NCI-H2107 (cell line): ENCODE results near the gene WDFY1.
"Not testable (repeated sequence)": the region's sequence is repeated elsewhere in the genome, so short reads cannot be mapped to it uniquely, and the experiment has no call there.

Experiments used
- DNase-seq: peaks from one replicate; lab custom pipeline; 2025; lab: John Stamatoyannopoulos, UW

Gene WDFY1

GRCh38 chr2:223896833-223897311 is 48.3 kb downstream of the WDFY1 start:
- no peak for DNase-seq

- no peak for DNase-seq
Measured at GRCh38 chr2:223894968-223895367, 50.2 kb downstream of the WDFY1 start.

DNA sequence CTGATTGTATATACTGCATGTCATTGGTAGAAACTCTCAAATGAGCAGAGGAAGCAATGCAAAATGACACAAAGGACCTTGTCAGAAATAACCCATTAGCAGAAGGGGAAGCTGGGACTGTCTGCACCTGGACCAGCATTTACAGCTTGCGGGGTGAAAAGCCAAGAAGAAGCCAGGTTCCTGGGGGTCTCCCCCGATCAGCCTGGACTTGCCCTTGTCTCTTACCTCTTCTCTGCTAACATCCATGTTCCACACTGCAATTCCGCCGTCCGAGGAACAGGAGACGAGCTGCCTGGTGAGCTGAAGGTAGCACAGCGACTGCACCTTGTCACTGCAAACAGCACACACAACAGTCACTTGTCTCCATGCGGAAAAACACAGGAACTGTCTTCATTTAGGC is 51.1 kb downstream of the WDFY1 start:
- DNase-seq: no peak

DNA sequence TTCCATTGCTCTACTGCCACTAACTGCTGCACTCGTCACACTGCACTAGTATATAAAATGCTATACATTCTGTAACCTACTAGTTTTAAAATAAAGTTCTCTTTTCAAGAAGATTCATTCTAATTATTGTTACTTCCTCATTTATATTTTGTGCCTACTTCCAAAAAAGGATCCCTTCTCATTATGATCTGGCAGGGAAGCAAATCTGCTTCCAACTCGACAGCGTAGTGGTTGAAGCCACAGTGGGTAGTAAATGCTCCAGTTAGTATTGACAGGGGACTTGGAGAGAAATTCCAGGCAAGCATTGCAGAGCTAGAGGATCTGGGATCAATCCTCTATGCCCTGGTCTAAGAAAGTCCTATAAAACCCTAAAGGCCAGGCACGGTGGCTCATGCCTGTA is 54.4 kb downstream of the WDFY1 start:
- DNase-seq: no peak

GRCh38 chr2:223889229-223889628 is 55.9 kb downstream of the WDFY1 start:
- DNase-seq: no peak

DNA sequence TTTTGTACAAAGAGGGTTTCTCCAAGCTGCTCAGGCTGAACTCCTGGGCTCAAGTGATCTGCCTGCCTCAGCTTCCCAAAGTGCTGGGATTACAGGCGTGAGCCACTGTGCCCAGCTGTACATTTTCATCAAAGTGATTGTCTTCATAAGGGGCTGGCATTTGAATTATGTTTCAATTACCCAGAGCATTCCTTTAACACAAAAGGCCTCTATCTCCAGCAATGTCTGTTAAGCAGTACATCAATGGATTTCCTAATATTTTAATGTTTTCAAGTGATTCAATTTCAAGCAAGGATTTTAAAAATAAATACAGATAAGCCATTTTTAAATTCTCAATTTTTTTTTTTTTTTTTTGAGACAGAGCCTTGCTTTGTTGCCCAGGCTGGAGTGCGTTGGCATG is 56.9 kb downstream of the WDFY1 start:
- no peak for DNase-seq

- DNase-seq: no peak
Measured at GRCh38 chr2:223887127-223887526, 58.0 kb downstream of the WDFY1 start.

- no peak for DNase-seq
Measured at GRCh38 chr2:223886726-223887125, 58.4 kb downstream of the WDFY1 start.

GRCh38 chr2:223884399-223884798 is 60.7 kb downstream of the WDFY1 start:
- DNase-seq: no peak

DNA sequence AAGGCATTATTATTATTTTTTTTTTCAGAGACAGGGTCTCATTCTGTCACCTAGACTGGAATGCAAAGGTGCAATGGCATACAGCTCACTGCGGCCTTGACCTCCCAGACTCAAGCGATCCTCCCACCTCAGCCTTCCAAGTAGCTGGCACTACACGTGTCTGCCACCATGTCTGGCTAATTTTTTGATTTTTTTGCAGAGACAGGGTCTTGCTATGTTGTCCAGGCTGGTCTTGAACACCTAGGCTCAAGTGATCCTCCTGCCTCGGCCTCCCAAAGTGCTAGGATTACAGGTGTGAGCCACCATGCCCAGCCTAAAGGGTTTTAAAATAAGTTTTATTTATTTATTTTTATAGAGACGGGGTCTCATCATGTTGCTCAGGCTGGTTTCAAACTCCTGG is 62.4 kb downstream of the WDFY1 start:
- DNase-seq: no peak

DNA sequence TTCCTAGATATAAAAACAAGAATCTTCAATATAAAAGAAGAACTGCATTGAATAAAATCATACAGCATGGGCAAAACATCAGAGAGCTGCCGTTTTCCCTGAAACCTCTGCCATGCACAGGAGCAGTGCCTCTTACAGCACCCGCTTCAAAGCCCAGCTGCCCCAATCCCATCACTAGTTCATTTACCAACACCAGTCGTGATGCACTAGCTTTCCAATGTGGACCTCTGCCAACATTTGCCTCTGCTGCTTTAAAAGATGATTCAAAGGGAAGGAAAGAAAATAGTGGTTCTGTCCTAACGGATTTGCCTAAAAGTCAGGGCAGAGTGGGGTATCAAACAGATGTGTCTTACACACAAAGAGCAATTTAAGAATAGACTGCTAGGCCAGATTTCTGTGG is 64.3 kb downstream of the WDFY1 start:
- no peak for DNase-seq

DNA sequence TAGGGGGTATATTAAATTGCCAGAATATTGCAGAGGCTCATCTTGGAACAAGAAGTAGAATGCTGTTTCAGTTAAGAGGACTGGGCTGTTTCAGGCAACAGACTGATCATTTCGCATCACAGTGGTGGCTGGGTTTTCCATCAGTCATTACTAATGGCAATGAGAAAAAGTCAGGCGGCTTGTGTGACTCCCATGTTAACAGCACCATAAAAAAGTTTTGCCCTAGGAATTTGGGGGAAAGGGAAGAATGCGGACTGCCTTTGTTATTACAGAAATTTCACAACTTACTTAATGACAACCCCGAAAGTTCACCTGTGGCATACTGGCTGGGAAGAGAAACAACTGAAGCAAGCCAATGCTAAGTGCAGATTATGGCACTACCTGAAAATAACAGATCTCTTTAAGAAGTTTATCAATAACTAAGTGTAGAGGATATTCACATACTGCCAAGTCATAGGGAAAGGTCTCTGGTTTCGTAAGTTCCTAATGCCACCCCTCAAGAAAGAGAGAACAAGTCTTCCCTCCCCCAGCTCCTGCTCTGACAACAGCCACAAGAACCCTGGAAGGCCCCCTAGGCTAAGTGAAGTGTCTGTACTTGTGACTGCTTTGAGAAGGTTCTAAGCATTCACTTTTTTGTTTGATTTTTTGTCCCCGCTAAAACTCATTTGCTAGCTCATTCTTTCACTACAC is 67.3 kb downstream of the WDFY1 start:
- DNase-seq: no peak

DNA sequence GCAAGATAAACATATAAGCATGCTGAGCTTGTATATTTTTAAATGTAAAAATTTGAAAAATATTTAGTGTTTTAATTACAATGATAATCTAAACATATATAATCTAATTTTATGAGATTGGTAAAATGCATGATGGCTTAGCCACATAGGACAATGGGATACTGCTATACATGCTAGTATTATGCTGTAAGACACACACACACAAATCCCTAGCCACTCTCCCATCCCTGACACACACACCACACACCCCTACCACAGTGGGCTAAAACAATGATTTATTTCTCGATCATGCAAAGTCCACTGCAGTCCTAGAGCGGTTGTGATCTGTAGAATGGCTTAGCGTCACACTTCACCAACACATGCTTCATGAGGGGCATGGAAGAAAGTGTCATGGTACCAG is 71.5 kb downstream of the WDFY1 start:
- no peak for DNase-seq

DNA sequence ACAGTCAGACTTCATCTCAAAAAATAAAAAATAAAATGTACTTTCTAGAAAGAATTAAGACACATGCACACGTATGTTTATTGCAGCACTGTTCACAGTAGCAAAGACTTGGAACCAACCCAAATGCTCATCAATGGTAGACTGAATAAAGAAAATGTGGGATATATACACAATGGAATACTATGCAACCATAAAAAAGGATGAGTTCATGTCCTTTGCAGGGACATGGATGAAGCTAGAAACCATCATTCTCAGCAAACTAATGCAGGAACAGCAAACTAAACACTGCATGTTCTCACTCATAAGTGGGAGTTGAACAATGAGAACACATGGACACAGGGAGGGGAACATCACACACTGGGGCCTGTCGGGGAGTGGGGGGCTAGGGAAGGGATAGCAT is 72.4 kb downstream of the WDFY1 start:
- DNase-seq: not testable (repeated sequence)

GRCh38 chr2:223871661-223872060 is 73.5 kb downstream of the WDFY1 start:
- DNase-seq: not testable (repeated sequence)

GRCh38 chr2:223870840-223871611 is 74.1 kb downstream of the WDFY1 start:
- no peak for DNase-seq

GRCh38 chr2:223868005-223868404 is 77.1 kb downstream of the WDFY1 start:
- DNase-seq: no peak

- no peak for DNase-seq
Measured at GRCh38 chr2:223865907-223866508, 79.1 kb downstream of the WDFY1 start.

DNA sequence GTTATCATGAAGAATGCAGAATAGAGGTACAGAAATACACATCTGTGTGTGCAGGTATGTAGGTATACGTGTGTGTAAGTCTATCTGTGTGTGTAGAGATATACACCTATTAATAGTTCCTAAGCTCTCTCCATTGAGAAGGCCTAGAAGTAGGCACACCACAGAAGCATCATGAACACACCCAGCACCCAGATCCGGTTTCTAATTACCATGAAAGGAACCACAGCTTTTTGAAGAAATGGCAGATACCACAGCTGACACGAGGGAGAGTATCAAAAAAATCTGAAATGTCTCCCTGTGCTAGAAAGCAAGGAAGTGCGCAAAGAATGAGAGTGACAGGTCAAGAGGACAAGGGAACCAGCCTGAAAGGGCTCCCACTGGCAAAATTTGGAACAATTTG is 80.0 kb downstream of the WDFY1 start:
- no peak for DNase-seq

DNA sequence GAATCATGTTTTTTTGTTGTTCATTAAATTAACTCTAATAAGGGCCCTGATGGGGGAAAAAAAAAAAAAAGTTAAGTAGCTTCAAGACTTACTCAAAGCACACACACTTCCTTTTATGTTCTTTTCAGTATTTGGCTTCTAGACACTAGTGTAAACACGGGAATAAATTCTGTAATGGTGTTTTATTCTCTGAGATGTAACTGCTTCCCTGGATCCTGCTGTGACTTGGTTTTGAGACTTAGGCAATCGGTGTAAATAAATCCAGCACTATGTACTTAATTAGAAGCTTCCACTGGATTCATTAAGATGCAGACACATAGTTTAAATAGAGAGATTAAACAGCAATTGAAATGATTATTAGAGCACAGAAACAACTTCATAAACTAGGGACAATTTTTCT is 81.6 kb downstream of the WDFY1 start:
- no peak for DNase-seq

DNA sequence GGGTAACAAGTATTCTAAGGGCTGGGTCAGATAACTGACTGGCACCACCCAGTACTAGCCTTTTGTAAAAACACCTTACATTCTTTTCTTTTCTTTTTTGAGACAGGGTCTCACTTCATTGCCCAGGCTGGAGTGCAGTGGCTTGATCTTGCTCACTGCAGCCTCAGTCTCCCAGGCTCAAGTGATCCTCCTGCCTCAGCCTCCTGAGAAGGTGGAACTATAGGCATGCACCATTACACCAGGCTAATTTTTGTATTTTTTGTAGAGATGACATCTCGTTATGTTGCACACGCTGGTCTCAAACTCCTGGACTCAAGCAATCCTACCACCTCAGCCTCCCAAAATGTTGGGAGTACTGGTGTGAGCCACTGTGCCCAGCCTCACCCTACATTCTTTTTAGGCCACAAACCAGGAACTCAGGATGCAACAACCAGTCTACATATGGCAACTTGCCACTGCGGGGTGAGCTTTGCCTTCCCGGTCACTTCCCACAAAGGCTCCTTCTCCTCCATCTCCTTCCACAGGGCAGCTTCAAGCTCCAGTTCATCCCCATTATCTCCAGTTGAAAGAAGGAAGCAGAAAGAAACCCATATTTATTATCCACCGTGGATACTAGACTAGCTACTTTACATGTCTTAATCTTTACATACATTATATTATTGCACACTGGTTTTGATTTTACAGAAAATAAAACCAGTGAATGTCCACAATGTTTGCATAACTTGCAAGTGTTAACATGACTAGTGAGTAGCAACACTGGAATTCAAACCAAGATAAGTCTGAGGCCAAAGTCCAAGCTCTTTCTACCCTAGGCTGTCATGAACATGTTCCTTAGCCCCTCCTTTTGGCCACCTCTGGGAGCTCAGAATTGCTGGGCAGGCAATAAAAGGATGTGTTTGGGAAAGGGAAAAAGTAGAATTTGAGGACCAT is 84.1 kb downstream of the WDFY1 start:
- no peak for DNase-seq

- no peak for DNase-seq
Measured at GRCh38 chr2:223859070-223859469, 86.1 kb downstream of the WDFY1 start.
